Occipital lobe (tissue), 2 donors: ENCODE measurements around the gene CNRIP1. TPM values are rescaled to one million over a fixed set of nuclear protein-coding genes. Genes with fewer than 3 reads are reported as not detected.

Experiments
- DNase-seq: peaks from one replicate; lab custom pipeline; 2025; lab: John Stamatoyannopoulos, UW
- total RNA-seq: library from RNA; depleted of rRNA; stranded (reverse); fragments of >200 nt; gene quantifications from one replicate; pipeline ENCODE4 v1.2.3, GENCODE V29; 2014

The CNRIP1 gene
- total RNA-seq, 1 donor from 2014 or later = 74.2 TPM

- no peak for DNase-seq
Observed at GRCh38 chr2:68251187-68251854, 68.4 kb downstream of the CNRIP1 start.

GRCh38 chr2:68250652-68251186 lies 69.0 kb downstream of the CNRIP1 start:
- DNase-seq = no peak

- DNase-seq = no peak
Observed at GRCh38 chr2:68250196-68250595, 69.6 kb downstream of the CNRIP1 start.

GRCh38 chr2:68248806-68249205 lies 70.9 kb downstream of the CNRIP1 start:
- DNase-seq = no peak

- no peak for DNase-seq
Observed at GRCh38 chr2:68248361-68248760, 71.4 kb downstream of the CNRIP1 start.

GRCh38 chr2:68246396-68246795 lies 73.4 kb downstream of the CNRIP1 start:
- DNase-seq = no peak

- no peak for DNase-seq
Observed at GRCh38 chr2:68245672-68246071, 74.1 kb downstream of the CNRIP1 start.

- DNase-seq = no peak
Observed at GRCh38 chr2:68245066-68245465, 74.7 kb downstream of the CNRIP1 start.

- no peak for DNase-seq
Observed at GRCh38 chr2:68244456-68244855, 75.3 kb downstream of the CNRIP1 start.

Other genes starting within 250 kb of the CNRIP1 start
- gene PNO1, start 162.1 kb downstream of the CNRIP1 start, total RNA-seq = 15.0 TPM
- 67.7 TPM for gene PPP3R1, start 67.4 kb downstream of the CNRIP1 start, total RNA-seq
- gene PLEK, start 45.3 kb upstream of the CNRIP1 start, total RNA-seq = 3.0 TPM
- 0.94 TPM for gene FBXO48, start 147.3 kb upstream of the CNRIP1 start, total RNA-seq
- 12.3 TPM for gene APLF, start 147.6 kb upstream of the CNRIP1 start, total RNA-seq